Large intestine (tissue), 3 donors: ENCODE results near the gene FBXO3. TPM values are rescaled to one million over a fixed set of nuclear protein-coding genes. Genes with fewer than 3 reads are reported as not detected.

ENCODE experiments used
- DNase-seq, 2 donors: peaks; one replicate each; pipeline versions ENCODE4 v3.0.0 to v3.0.0-alpha.2; 2013
- H3K27ac ChIP-seq: one replicate; pipeline ENCODE4 v1.5.1; 2013; ENCODE audit warnings: low read length
- H3K27me3 ChIP-seq: 2 replicates; pipeline ENCODE4 v1.6.1; 2013; ENCODE audit warnings: low read length; ENCODE audit not compliant: control insufficient read depth, insufficient read depth
- H3K36me3 ChIP-seq: 2 replicates; pipeline ENCODE4 v1.6.1; 2013; ENCODE audit warnings: low read length; ENCODE audit not compliant: control insufficient read depth, insufficient read depth
- H3K4me1 ChIP-seq: one replicate; pipeline ENCODE4 v1.6.1; 2013; ENCODE audit warnings: low read length; ENCODE audit not compliant: control insufficient read depth, insufficient read depth
- H3K4me3 ChIP-seq: one replicate; pipeline ENCODE4 v1.5.1; 2013; ENCODE audit warnings: low read length
- H3K9me3 ChIP-seq: one replicate; pipeline ENCODE4 v1.6.1; 2013; ENCODE audit warnings: mild to moderate bottlenecking, low read depth, low read length, moderate library complexity; ENCODE audit not compliant: control insufficient read depth
- WGBS: methylation state at CpG from one replicate; pipeline ENCODE4 v1.1.5; 2013; ENCODE audit warnings: low lambda C conversion rate; ENCODE audit not compliant: insufficient coverage; 5-methylcytosine and 5-hydroxymethylcytosine counted together
- polyA plus RNA-seq: library from polyadenylated mRNA; unstranded; fragments of 120-200 nt; gene quantifications from one replicate; pipeline ENCODE4 v1.2.1, GENCODE V29; 2013

The FBXO3 gene
- polyA plus RNA-seq, 1 donor: 37.5 TPM

DNA sequence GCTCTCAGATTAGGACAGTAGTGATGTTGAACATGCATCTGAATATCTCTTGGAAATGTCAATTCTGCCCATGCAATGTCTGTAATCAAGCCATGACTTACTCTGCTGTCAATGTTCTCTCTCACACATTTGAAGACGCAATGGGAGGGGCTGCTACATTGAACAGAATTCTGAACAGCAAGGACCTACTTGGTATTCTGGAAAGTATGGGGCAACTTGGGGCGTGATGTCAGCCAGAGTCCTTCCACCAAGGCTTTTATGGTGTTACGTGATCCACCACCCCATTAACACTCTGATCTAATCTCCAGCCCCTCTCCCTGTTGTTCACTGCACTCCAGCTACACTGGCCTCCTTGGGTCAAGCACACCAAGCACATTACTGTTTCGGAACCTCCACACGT, 31.0 kb downstream of the FBXO3 start:
- H3K4me3 ChIP-seq: no peak overlapping the region

DNA sequence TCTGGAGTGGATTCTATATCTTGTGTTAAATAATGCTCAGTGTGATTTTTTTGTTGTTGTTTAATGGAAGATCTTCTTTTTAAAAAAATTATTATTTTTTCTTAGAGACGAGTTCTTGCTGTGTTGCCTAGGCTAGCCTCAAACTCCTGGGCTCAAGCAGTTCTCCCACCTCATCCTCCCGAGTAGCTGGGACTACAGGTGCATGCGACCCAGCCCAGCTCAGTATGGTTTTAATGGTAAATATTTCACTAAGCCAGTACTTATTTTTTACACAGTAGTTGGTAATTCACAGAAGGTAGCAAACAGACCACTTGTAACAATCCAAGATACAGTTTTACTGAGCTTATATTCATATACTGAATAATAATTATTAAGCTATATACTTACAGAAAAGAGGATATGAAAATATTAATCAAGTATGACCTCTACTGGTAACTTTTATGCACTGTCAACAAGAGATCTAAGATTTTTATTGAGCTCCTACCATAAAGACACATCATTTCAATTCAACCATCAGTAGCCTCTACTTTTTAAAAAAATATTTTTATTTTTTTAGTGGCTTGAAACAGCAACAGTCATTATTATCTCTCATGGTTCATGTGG, 32.0 kb downstream of the FBXO3 start:
- H3K4me3 ChIP-seq: no peak overlapping the region
- no peaks in the 10 kb centered on the region for H3K9me3 ChIP-seq
- no peak overlapping the region for H3K27ac ChIP-seq
- DNase-seq: no peak
- no peaks in the 10 kb centered on the region for H3K27me3 ChIP-seq
- no peaks in the 10 kb centered on the region for H3K4me1 ChIP-seq
- no CpG with 5 or more reads among the region's 3 CpGs for WGBS
- H3K36me3 ChIP-seq: peaks cover 14% of the 10 kb centered on the region

More for the DNA sequence above, 31.0 kb downstream of the FBXO3 start:
- Histone ChIP-seq H3K27me3 (no peaks in the 10 kb centered on the region), H3K27ac (no peak overlapping the region), H3K9me3 (no peaks in the 10 kb centered on the region), H3K4me1 (no peaks in the 10 kb centered on the region), H3K36me3 (peaks cover 14% of the 10 kb centered on the region)
- no peak for DNase-seq
- no CpG with 5 or more reads among the region's 5 CpGs for WGBS

DNA sequence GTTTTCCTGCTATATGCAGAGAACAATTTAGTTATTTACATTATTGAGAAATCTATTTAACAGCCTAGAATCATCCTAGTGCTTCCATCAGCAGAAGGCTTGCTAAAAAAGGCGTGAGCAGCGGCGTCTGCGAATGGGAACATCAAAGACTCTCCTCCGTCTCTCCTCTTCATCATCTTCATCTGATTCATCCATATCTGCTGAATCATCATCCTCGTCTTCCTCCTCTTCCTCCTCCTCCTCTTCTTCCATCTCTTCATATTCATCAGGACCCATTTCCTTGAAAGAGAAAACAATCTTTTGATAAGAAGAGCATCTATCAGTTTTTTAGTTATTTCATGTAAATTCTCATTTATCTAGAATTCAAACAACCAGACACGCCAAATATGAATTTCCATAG, 32.5 kb downstream of the FBXO3 start:
- H3K27ac ChIP-seq: no peak overlapping the region
- H3K36me3 ChIP-seq: peaks cover 11% of the 10 kb centered on the region
- H3K4me1 ChIP-seq: peaks cover 4% of the 10 kb centered on the region
- H3K27me3 ChIP-seq: no peaks in the 10 kb centered on the region
- WGBS: 98% methylated on average over 5 of the region's 7 CpGs
- no peak overlapping the region for H3K4me3 ChIP-seq
- no peak for DNase-seq
- H3K9me3 ChIP-seq: no peaks in the 10 kb centered on the region

- Histone ChIP-seq H3K9me3 (no peaks in the 10 kb centered on the region), H3K4me3 (no peak overlapping the region), H3K27ac (no peak overlapping the region), H3K4me1 (peaks cover 12% of the 10 kb centered on the region), H3K27me3 (no peaks in the 10 kb centered on the region), H3K36me3 (peaks cover 4% of the 10 kb centered on the region)
- DNase-seq: no peak
- WGBS: 70% methylated on average over 2 of the region's 3 CpGs
These were observed 36.9 kb downstream of the FBXO3 start for GRCh38 chr11:33737362-33737821.

DNA sequence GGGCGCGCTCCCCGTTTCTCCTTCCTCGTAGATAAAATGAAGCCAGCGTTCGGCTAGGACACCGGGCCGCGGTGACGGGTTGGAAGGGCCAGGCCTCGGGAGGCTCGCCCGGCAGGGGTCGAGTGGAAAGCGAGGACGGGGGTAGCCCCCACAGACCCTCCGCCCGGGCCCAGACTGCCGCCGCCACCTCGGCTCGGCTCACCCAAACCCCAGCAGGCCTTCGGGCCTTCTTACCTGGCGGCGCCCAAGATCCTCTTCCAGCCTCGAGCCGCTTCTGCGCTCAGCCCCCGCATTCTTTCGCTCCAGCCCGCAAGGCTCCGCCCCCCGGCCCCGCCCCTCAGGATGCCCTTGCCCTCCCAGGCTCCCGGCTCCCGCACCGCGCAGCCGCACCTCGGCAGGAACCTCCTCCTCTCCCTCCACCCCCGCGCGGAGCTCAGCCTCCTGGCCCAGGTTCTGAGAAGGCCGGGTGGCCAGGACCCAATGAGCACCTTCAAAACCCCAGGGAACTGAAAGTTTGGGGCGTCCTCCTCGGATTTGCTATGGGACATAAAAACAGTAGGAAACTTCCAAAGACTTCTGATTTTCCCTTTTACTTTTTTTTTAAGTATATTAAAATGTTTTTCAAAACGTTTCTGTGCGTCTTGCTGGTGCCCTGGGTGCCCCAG, 38.0 kb downstream of the FBXO3 start, which contains the start of gene CD59:
TSS of gene CD59 (minus strand) at position 276 of the 665 bp plus-strand sequence. CDS start 13,978 bp downstream, outside the sequence.
- 0% methylated on average over 1 of the region's 48 CpGs for WGBS

DNA sequence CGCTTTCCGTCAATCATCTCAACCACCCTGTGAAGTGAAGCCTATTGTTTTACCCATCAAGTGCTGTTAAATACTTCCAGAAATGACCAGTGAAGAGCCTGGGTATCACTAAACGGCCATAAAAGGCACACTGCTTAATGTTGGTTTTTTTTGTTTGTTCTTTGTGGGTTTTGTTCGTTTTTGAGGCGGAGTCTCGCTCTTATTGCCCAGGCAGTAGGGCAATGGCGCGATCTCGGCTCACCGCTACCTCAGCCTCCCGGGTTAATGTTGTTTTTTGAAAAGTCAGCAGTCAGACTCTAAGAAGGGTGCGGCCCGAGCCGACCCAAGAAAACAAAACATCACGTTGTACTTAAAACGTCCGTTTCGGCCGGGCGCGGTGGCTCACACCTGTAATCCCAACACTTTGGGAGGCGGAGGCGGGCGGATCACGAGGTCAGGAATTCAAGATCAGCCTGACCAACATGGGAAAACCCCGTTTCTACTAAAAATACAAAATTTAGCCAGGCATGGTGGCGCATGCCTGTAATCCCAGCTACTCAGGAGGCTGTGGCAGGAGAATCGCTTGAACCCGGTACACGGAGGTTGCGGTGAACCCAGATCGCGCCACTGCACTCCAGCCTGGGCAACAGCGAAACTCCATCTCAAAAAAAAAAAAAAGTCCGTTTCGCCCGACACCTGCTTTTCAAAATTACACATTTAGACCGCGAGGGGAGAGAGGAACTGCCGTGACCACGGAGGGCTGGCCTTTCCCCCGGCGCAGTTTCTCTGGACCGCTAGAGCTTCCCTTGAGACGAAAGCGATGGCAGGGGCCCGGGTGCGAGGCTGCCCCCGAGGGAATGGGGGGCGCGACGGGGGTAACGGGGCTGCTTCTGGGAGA, 38.8 kb downstream of the FBXO3 start:
- Histone ChIP-seq H3K36me3 (peaks cover 4% of the 10 kb centered on the region), H3K9me3 (no peaks in the 10 kb centered on the region), H3K4me1 (peaks cover 16% of the 10 kb centered on the region), H3K27me3 (no peaks in the 10 kb centered on the region), H3K4me3 (peak overlapping the region; percentile 67), H3K27ac (peak overlapping the region; percentile 72)
- peak in 1 of 2 donors; percentile 55 for DNase-seq
- WGBS: no CpG with 5 or more reads among the region's 53 CpGs

More for the DNA sequence above, 38.0 kb downstream of the FBXO3 start, which contains the start of gene CD59:
- H3K4me3 ChIP-seq: peak within 1 kb of the TSS; percentile 67
- peak; percentile 92 to 93 for DNase-seq
- H3K4me1 ChIP-seq: peaks cover 16% of the 10 kb centered on the region
- peak within 1 kb of the TSS; percentile 72 for H3K27ac ChIP-seq
- H3K36me3 ChIP-seq: peaks cover 4% of the 10 kb centered on the region
- H3K9me3 ChIP-seq: no peaks in the 10 kb centered on the region
- H3K27me3 ChIP-seq: no peaks in the 10 kb centered on the region

GRCh38 chr11:33734441-33735270, 39.7 kb downstream of the FBXO3 start:
- H3K4me3 ChIP-seq: peak overlapping the region; percentile 67
- H3K9me3 ChIP-seq: no peaks in the 10 kb centered on the region
- H3K36me3 ChIP-seq: peaks cover 4% of the 10 kb centered on the region
- no peaks in the 10 kb centered on the region for H3K27me3 ChIP-seq
- DNase-seq: peak in 1 of 2 donors; percentile 32
- H3K27ac ChIP-seq: peak overlapping the region; percentile 72
- peaks cover 16% of the 10 kb centered on the region for H3K4me1 ChIP-seq
- 61% methylated on average over 3 of the region's 15 CpGs for WGBS

GRCh38 chr11:33733980-33734379, 40.3 kb downstream of the FBXO3 start:
- Histone ChIP-seq H3K27me3 (no peaks in the 10 kb centered on the region), H3K4me3 (no peak overlapping the region), H3K27ac (no peak overlapping the region), H3K9me3 (no peaks in the 10 kb centered on the region), H3K36me3 (peaks cover 4% of the 10 kb centered on the region), H3K4me1 (peaks cover 16% of the 10 kb centered on the region)
- DNase-seq: no peak
- 100% methylated on average over 1 of the region's 7 CpGs for WGBS

DNA sequence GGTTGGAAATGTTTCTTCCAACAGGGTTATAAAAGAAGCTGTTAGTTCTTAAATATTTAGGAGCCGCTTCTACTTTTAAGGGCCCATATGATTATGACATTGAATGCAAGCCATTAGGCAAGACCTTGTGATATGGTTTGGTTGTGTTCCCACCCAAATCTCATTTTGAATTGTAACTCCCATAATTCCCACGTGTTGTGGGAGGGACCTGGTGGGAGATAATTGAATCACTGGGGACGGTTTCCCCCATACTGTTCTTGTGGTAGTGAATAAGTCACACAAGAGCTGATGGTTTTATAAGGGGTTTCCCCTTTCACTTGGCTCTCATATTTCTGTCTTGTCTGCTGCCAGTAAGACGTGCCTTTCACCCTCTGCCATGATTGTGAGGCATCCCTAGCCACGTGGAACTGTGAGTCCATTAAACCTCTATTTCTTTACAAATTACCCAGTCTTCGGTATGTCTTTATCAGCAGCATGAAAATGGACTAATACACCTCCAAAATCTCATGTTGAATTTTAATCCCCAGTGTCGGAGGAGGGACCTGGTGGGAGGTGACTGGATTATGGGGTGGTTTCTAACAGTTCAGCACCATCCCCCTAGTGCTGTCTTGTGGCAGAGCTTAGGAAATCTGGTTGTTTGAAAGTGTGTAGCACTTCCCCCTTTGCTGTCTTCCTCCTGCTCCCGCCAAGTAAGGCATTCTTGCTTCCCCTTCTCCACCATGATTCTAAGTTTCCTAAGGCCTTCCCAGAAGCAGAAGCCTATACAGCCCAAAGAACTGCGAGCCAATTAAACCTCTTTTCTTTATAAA, 42.4 kb downstream of the FBXO3 start:
- Histone ChIP-seq H3K27ac (no peak overlapping the region), H3K9me3 (no peaks in the 10 kb centered on the region), H3K36me3 (peaks cover 4% of the 10 kb centered on the region), H3K4me3 (no peak overlapping the region), H3K4me1 (peaks cover 13% of the 10 kb centered on the region), H3K27me3 (no peaks in the 10 kb centered on the region)
- 94% methylated on average over 3 of the region's 9 CpGs for WGBS
- no peak for DNase-seq
